GM18858 (cell line): ENCODE measurements around the gene NMUR1.

Source experiments
- ATAC-seq: cut with Tn5 transposase; IDR thresholded peaks from one replicate; pipeline ENCODE4 v1.9.1; 2021; ENCODE audit not compliant: unreplicated experiment

NMUR1 gene

GRCh38 chr2:231490801-231491200 lies 39.4 kb downstream of the NMUR1 start:
- ATAC-seq = no peak

- ATAC-seq = no peak
These were observed 40.3 kb downstream of the NMUR1 start for GRCh38 chr2:231489990-231490389.

DNA sequence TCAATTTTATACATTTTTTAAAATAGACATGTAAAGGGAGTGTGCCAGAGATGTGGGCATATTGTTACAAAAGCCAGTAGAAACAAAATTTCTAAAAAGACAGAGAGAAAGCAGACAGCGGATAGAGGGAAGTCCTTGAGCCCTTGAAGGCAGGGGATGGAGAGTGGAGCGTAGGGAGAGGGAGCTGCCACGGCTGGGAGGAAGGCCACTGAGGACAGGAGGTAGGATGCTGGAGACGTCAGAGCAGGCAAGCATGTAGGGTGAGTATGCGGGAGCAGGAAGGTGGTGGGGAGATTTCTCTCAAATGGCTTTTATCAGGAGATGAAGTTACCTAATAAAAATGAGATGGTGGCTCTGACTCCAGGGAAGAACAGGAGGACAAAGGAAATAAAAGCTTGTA lies 41.9 kb downstream of the NMUR1 start:
- ATAC-seq = no peak

DNA sequence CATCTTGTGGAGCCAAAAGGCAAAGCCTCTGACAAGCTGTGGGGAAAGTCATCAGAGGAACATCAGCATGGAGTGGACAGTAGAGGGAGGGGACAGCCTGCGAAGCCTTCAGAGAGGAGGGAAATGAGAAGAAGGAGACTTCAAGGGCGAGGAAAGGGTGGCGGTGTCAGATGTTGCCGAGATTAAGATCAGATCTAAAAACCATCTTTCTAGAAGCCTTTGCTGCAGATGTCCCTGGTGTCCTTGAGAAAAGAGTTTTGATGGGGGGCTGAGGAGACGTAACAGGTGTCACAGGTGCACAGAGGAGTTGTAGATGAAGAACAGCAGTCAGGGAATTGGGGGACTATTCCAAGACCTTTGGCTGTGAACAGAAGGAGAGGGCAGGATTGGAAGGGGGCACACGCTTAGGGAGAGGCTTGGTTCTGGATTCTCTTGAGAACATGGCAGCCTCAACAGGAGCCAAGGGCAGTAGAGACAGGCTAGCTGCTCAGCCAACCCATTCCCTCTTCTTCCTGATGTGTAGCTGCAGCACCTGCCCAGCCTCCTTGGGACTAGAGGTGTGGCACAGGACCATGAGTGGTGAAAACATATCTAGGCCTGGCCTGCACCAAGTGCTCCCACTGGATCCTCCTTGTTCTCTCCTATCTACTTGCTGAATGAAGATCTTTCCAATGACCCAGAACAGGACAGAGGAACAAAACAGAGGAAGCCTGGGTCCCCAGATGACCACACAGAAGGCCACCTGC lies 43.2 kb downstream of the NMUR1 start:
- no peak for ATAC-seq

DNA sequence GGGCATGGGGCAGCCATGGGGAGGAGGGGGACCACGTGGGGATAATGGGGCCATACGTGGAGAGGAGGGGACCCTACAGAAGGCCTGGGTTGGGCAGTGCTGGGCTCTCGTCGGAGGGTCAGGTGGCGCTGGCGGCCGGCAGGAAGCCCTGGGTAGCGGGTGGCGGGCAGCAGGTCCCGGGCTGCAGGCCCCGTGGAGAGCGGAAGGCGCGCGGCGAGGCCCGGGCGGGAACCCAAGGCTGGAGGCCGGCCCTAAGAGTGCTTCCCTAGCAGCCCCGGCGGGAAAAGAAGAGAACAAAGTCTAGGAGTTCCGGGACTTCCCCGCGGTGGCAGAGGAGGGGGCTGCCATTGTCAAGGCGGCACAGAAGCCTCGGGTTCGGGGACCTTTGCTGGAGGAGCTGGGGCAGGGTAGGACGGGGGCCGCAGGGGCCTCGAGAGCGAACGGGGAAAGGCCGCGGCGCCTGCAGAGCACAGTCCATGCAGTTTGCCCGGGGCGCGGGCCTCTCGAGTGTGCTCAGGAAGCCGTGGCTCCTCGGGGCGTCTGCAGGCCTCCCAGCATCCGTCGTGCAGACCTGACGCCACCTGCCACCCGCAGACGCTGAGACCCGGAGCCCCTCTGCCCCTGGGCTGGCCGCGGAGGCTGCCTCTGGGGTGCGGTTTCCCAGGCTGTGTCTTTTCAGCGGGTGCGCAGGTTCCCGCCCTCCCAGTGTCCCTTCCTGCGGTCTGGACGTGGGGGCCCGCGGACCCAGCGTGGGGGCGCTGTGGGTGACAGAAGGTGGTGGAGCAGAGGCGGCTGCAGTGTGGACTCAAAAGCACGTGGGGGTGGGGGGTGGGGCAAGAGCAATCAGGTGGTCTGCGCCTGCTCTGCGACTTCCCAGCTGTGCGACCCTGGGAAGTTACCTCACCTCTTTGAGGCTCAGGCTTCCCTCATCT lies 46.6 kb downstream of the NMUR1 start:
- no peak for ATAC-seq

GRCh38 chr2:231482806-231483391 lies 47.3 kb downstream of the NMUR1 start:
- ATAC-seq = peak; percentile 55

- ATAC-seq = no peak
These were observed 49.5 kb downstream of the NMUR1 start for GRCh38 chr2:231480781-231481180.

DNA sequence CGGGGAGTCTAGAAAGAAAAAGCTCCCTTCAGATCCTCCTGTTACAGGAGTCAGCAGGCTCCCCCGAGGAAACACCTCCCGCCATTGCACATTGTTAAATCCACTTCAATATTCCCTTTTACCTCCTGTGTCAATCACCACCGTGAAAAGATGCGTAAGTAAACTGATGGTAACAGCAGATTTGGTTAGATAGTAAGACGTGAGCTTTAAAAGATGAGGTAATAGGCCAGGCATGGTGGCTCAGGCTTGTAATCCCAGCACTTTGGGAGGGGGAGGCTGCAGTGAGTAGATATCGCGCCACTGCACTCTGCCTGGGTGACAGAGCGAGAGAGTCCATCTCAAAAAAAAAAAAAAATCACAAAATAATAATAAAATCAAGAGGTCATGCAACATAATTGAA lies 50.8 kb downstream of the NMUR1 start:
- no peak for ATAC-seq

DNA sequence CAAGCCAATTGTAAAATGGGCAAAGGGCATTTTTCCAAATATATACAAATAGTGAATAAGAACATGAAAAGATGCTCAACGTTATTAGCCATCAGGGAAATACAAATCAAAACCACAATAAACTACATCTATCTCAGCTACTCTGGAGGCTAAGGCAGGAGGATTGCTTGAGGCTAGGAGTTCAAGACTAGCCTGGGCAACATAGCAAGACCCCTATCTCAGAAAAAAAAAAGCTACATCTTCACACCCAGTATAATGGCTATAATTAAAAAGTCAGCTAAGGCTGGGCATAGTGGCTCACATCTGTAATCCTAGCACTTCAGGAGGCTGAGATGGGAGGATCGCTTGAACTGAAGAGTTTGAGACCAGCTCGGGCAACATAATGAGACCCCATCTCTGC lies 53.3 kb downstream of the NMUR1 start:
- no peak for ATAC-seq

- no peak for ATAC-seq
These were observed 54.3 kb downstream of the NMUR1 start for GRCh38 chr2:231475965-231476364.
